Breast epithelium (tissue), 4 donors: ENCODE measurements around the gene GADD45GIP1. TPM values are rescaled to one million over a fixed set of nuclear protein-coding genes. Genes with fewer than 3 reads are reported as not detected.
A peak's percentile ranks its signal among the peaks of the same experiment; 100 is the strongest.
"Not testable (repeated sequence)": the region's sequence is repeated elsewhere in the genome, so short reads cannot be mapped to it uniquely, and the experiment has no call there.

Experiments used
- DNase-seq, 2 donors: peaks; one replicate each; pipeline ENCODE4 v3.0.0-alpha.2; 2019; ENCODE audit warnings: low spot score in 2 of 2
- H3K27ac ChIP-seq, 2 donors: fragments of 200-600 bp; sonication (generic) in 1 of 2; one replicate each; pipeline ENCODE4 v1.5.1; 2016 to 2019; ENCODE audit warnings: mild to moderate bottlenecking in 1 of 2
- H3K27me3 ChIP-seq, 2 donors: fragments of 200-600 bp; sonication (generic) in 1 of 2; one replicate each; pipeline versions ENCODE4 v1.5.1 to v1.6.0; 2017 to 2019; ENCODE audit warnings: control low read depth in 1 of 2, mild to moderate bottlenecking in 1 of 2
- H3K36me3 ChIP-seq: fragments of 200-600 bp; one replicate; pipeline ENCODE4 v1.5.1; 2019
- H3K4me1 ChIP-seq, 2 donors: fragments of 200-600 bp; sonication (generic); one replicate each; pipeline ENCODE4 v1.5.1; 2016 to 2019; ENCODE audit warnings: control low read depth in 1 of 2
- H3K4me3 ChIP-seq, 3 donors: fragments of 200-600 bp; sonication (generic); 1 replicate in 2 of 3; 2 replicates in 1 of 3; pipeline ENCODE4 v1.5.1; 2016 to 2019; ENCODE audit warnings: mild to moderate bottlenecking in 3 of 3, moderate library complexity in 2 of 3
- H3K9me3 ChIP-seq, 2 donors: fragments of 200-600 bp; sonication (generic) in 1 of 2; one replicate each; pipeline ENCODE4 v1.5.1; 2016 to 2019; ENCODE audit warnings: control low read depth in 1 of 2
- POLR2A ChIP-seq: fragments of 450-650 bp; IDR thresholded peaks from one replicate; pipeline ENCODE4 v1.6.1; 2016; ENCODE audit warnings: antibody characterized with exemption, mild to moderate bottlenecking, moderate library complexity
- POLR2AphosphoS5 ChIP-seq, 3 donors: sonication (generic); formaldehyde crosslinking; IDR thresholded peaks; one replicate each; pipeline ENCODE4 v1.6.1; 2017; ENCODE audit warnings: antibody characterized with exemption in 3 of 3
- intact Hi-C: fragments of 100-400 bp; cut with DNase I; formaldehyde crosslinking; loops from one replicate; pipeline ENCODE4 v1.15.1; 2023; ENCODE audit warnings: low total_unique reads
- total RNA-seq, 3 donors: library from RNA; depleted of rRNA; stranded (reverse); fragments of >200 nt; gene quantifications; one replicate each; pipeline ENCODE4 v1.1.0, GENCODE V29; 2016
- TF ChIP-seq, protein P1 (sequence below), 3 donors: fragments of 450-650 bp; IDR thresholded peaks; one replicate each; pipeline ENCODE4 v1.5.1; 2016 to 2017; ENCODE audit warnings: antibody characterized with exemption in 3 of 3, mild to moderate bottlenecking in 3 of 3, moderate library complexity in 3 of 3

Gene GADD45GIP1
- total RNA-seq, 3 donors from 2014 or later, result 30.3 to 44.2 (median 31.5) TPM

DNA sequence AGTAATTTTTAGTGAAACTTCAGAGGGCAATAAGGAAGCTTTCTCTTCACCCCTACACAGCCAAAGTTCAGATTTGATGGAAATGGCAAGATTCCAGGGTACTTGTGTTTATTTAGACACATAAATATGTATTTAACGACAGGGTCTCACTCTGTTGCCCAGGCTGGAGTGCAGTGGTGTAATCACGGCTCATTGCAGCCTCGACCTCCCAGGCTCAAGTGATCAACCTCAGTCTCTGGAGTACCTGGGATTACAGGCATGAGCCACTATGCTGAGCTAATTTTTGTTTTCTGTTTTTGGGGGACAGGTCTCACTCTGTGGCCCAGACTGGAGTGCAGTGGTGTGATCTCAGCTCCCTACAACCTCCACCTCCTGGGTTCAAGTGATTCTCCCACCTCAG is 36.0 kb downstream of the GADD45GIP1 start:
- Histone ChIP-seq H3K4me3 (no peak overlapping the region), H3K27ac (no peak overlapping the region), H3K9me3 (no peaks in the 10 kb centered on the region), H3K36me3 (peaks cover 10% of the 10 kb centered on the region), H3K27me3 (no peaks in the 10 kb centered on the region), H3K4me1 (no peaks in the 10 kb centered on the region)
- TF ChIP-seq POLR2AphosphoS5 (IDR thresholded peaks at IDR 0.05) (no peak), POLR2A (no peak)
- TF ChIP-seq, protein P1, sequence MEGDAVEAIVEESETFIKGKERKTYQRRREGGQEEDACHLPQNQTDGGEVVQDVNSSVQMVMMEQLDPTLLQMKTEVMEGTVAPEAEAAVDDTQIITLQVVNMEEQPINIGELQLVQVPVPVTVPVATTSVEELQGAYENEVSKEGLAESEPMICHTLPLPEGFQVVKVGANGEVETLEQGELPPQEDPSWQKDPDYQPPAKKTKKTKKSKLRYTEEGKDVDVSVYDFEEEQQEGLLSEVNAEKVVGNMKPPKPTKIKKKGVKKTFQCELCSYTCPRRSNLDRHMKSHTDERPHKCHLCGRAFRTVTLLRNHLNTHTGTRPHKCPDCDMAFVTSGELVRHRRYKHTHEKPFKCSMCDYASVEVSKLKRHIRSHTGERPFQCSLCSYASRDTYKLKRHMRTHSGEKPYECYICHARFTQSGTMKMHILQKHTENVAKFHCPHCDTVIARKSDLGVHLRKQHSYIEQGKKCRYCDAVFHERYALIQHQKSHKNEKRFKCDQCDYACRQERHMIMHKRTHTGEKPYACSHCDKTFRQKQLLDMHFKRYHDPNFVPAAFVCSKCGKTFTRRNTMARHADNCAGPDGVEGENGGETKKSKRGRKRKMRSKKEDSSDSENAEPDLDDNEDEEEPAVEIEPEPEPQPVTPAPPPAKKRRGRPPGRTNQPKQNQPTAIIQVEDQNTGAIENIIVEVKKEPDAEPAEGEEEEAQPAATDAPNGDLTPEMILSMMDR (IDR thresholded peaks at IDR 0.05), result no peak
- no peak for DNase-seq
- intact Hi-C loops, result no loop called here

DNA sequence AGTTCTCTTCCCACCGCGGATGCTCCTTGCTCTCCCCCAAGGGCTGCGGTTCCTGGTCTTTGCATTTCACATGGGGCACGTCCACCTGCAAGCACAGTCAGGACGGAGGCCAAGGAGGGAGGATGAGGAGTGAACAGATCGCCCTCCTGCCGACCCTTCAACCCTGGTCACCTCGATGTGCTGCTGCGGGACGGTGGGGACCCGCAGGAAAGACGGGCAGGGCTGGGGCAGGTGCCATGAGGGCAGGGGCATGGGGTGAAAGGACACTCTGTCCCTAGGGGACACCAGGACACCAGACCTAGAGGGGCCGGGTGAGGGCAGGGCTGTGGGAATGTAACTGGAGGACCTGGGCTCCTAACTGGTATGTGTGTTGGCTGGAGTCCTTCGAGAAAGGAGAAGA is 38.8 kb downstream of the GADD45GIP1 start:
- H3K27ac ChIP-seq, result no peak overlapping the region
- DNase-seq, result no peak
- peaks cover 0 to 12% of the 10 kb centered on the region in 2 donors for H3K4me1 ChIP-seq
- H3K9me3 ChIP-seq, result no peaks in the 10 kb centered on the region
- no peak for TF ChIP-seq POLR2A
- TF ChIP-seq, protein P1 (IDR thresholded peaks at IDR 0.05), result no peak
- no peak for TF ChIP-seq POLR2AphosphoS5 (IDR thresholded peaks at IDR 0.05)
- intact Hi-C loops, result no loop called here
- no peaks in the 10 kb centered on the region for H3K36me3 ChIP-seq
- H3K4me3 ChIP-seq, result no peak overlapping the region
- no peaks in the 10 kb centered on the region for H3K27me3 ChIP-seq

DNA sequence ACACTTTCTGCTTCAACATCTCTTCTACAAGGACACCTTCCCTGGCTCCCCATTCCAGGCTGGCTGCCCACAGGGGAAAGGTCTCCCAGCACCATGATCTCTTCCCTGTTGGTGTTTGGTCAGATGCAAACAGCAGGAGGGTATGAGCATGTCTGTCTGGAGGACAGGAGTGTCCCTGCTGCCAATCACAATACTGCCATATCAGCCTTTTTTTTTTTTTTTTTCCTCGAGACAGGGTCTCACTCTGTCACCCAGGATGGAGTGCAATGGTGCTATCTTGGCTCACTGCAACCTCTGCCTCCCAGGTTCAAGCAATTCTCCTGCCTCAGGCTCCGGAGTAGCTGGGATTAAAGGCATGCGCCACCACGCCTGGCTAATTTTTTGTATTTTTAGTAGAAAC is 41.2 kb downstream of the GADD45GIP1 start:
- H3K27ac ChIP-seq, intact Hi-C loops, H3K4me3 ChIP-seq, DNase-seq, H3K36me3 ChIP-seq, H3K27me3 ChIP-seq, H3K9me3 ChIP-seq: not testable (repeated sequence)
- peaks cover 0 to 12% of the 10 kb centered on the region in 2 donors for H3K4me1 ChIP-seq

DNA sequence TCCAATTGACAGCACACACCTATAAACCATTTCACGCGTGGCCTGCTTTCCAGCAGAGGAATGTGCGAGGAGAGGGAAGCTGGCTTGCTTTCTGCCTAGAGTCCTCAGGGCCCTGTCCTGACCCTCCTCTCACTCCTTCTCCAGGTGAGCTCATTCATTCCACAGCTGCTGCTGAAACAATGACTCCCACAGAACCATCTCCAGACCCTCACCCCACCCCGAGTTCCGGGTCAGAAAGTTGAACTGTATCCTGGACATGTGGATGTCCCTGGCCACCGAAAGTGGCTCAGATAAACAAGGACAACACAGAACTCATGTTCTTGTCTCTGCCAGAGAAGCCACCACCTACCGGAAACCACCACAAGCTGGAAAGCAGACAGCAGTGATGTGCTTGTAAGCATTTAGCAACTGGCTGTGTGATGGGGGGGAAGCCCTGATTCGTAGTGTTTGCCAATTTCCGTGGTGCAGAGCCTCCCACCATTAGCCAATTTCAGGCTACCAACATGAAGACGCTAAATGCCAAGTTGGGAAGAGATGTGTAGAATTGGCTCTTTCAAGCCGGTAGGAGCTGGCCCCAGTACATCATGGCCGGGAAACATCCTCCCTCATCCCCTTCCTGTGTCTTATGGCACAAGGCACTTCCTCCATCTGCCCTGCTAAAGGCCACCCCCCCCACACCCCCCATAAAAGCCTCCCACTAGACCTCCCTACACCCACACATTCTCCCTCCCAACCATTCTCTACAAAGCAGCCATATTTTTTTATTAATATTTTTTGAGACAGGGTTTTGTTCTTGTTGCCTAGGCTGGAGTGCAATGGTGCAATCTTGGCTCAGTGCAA is 43.0 kb downstream of the GADD45GIP1 start:
- TF ChIP-seq, protein P1 (IDR thresholded peaks at IDR 0.05), result no peak
- no peak for TF ChIP-seq POLR2A
- TF ChIP-seq POLR2AphosphoS5 (IDR thresholded peaks at IDR 0.05), result peak in 2 of 3 donors; percentile 8 to 44
- Histone ChIP-seq H3K9me3 (no peaks in the 10 kb centered on the region), H3K4me1 (peaks cover 0 to 12% of the 10 kb centered on the region in 2 donors), H3K27me3 (no peaks in the 10 kb centered on the region), H3K36me3 (no peaks in the 10 kb centered on the region), H3K4me3 (peak overlapping the region in 2 of 3 donors; percentile 34 to 40), H3K27ac (peak overlapping the region; percentile 92 to 93)
- peak in 1 of 2 donors; percentile 65 for DNase-seq
- intact Hi-C loops, result no loop called here

DNA sequence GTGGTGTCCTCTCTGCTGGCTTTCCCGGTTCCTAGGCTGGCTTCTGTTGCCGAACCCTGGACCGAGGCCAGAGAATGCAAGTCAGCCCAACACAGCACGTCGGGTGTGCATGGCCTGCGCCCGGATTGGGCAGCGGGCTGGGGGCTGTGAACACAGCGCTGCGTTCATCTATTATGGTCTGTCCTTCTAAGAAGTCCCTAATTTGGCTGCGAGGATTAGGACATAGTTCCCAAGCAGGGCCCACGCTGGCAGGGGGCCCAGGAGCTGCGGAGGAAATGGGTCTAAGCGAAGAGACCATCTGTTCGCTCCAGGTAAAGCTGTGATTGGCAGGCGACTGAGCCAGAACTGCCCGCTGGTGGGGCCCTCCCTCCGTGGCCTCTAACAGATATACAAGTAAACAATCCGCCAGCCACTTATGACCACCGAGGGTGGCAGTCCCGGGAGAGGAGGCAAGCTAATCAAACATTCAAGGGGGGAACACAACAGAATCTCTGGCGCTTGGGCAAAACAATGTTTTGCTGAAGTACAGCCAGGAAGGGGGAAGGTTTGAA is 43.9 kb downstream of the GADD45GIP1 start:
- TF ChIP-seq, protein P1 (IDR thresholded peaks at IDR 0.05), result no peak
- peak; percentile 30 to 55 (median 36) for TF ChIP-seq POLR2AphosphoS5 (IDR thresholded peaks at IDR 0.05)
- no peak for TF ChIP-seq POLR2A
- Histone ChIP-seq H3K4me1 (peaks cover 0 to 12% of the 10 kb centered on the region in 2 donors), H3K4me3 (peak overlapping the region in 2 of 3 donors; percentile 40 to 58), H3K27ac (peak overlapping the region; percentile 92 to 93), H3K27me3 (no peaks in the 10 kb centered on the region), H3K36me3 (no peaks in the 10 kb centered on the region), H3K9me3 (no peaks in the 10 kb centered on the region)
- peak; percentile 85 to 90 for DNase-seq
- intact Hi-C loops, result no loop called here
